ENCODE results near the gene SLC35D1.
"Not testable (repeated sequence)": the region's sequence is repeated elsewhere in the genome, so short reads cannot be mapped to it uniquely, and the experiment has no call there.

Gene SLC35D1

GRCh38 chr1:67067655-67068054 lies 13.7 kb upstream of the SLC35D1 start:
- not testable (repeated sequence) for H3K4me1 ChIP-seq (ENCODE audit: control insufficient read depth, insufficient read depth, low read length); H3K27me3 ChIP-seq (ENCODE audit: control insufficient read depth, insufficient read depth, low read length); H3K9me3 ChIP-seq (ENCODE audit: control insufficient read depth, low read length); H3K4me3 ChIP-seq (ENCODE audit: low read length); H3K36me3 ChIP-seq (ENCODE audit: control insufficient read depth, insufficient read depth, low read length); H3K9ac ChIP-seq (ENCODE audit: low read length)

- Histone ChIP-seq H3K4me3 (ENCODE audit: low read length) (no peak overlapping the region), H3K4me1 (ENCODE audit: control insufficient read depth, insufficient read depth, low read length) (peaks cover 7% of the 10 kb centered on the region), H3K27me3 (ENCODE audit: control insufficient read depth, insufficient read depth, low read length) (no peaks in the 10 kb centered on the region), H3K9ac (ENCODE audit: low read length) (no peak overlapping the region), H3K9me3 (ENCODE audit: control insufficient read depth, low read length) (no peaks in the 10 kb centered on the region), H3K36me3 (ENCODE audit: control insufficient read depth, insufficient read depth, low read length) (no peaks in the 10 kb centered on the region)
Observed at GRCh38 chr1:67062412-67062811, 8.5 kb upstream of the SLC35D1 start.

- Histone ChIP-seq H3K27me3 (ENCODE audit: control insufficient read depth, insufficient read depth, low read length) (no peaks in the 10 kb centered on the region), H3K36me3 (ENCODE audit: control insufficient read depth, insufficient read depth, low read length) (no peaks in the 10 kb centered on the region), H3K4me1 (ENCODE audit: control insufficient read depth, insufficient read depth, low read length) (peaks cover 7% of the 10 kb centered on the region)
Observed at GRCh38 chr1:67061266-67061665, 7.3 kb upstream of the SLC35D1 start.

GRCh38 chr1:67060811-67061218 lies 6.9 kb upstream of the SLC35D1 start:
- H3K27me3 ChIP-seq (ENCODE audit: control insufficient read depth, insufficient read depth, low read length): no peaks in the 10 kb centered on the region
- peaks cover 7% of the 10 kb centered on the region for H3K4me1 ChIP-seq (ENCODE audit: control insufficient read depth, insufficient read depth, low read length)
- H3K4me3 ChIP-seq (ENCODE audit: low read length): no peak overlapping the region
- H3K9me3 ChIP-seq (ENCODE audit: control insufficient read depth, low read length): no peaks in the 10 kb centered on the region
- H3K9ac ChIP-seq (ENCODE audit: low read length): no peak overlapping the region
- no peaks in the 10 kb centered on the region for H3K36me3 ChIP-seq (ENCODE audit: control insufficient read depth, insufficient read depth, low read length)

More at GRCh38 chr1:67061266-67061665, 7.3 kb upstream of the SLC35D1 start:
- no peak overlapping the region for H3K9ac ChIP-seq (ENCODE audit: low read length)
- H3K4me3 ChIP-seq (ENCODE audit: low read length): no peak overlapping the region
- no peaks in the 10 kb centered on the region for H3K9me3 ChIP-seq (ENCODE audit: control insufficient read depth, low read length)

GRCh38 chr1:67059346-67059745 lies 5.4 kb upstream of the SLC35D1 start:
- no peaks in the 10 kb centered on the region for H3K36me3 ChIP-seq (ENCODE audit: control insufficient read depth, insufficient read depth, low read length)

GRCh38 chr1:67058761-67059160 lies 4.8 kb upstream of the SLC35D1 start:
- Histone ChIP-seq H3K4me3 (ENCODE audit: low read length) (no peak overlapping the region), H3K27me3 (ENCODE audit: control insufficient read depth, insufficient read depth, low read length) (no peaks in the 10 kb centered on the region), H3K9ac (ENCODE audit: low read length) (no peak overlapping the region), H3K9me3 (ENCODE audit: control insufficient read depth, low read length) (no peaks in the 10 kb centered on the region), H3K4me1 (ENCODE audit: control insufficient read depth, insufficient read depth, low read length) (peaks cover 7% of the 10 kb centered on the region), H3K36me3 (ENCODE audit: control insufficient read depth, insufficient read depth, low read length) (no peaks in the 10 kb centered on the region)

More at GRCh38 chr1:67059346-67059745, 5.4 kb upstream of the SLC35D1 start:
- Histone ChIP-seq H3K27me3 (ENCODE audit: control insufficient read depth, insufficient read depth, low read length) (no peaks in the 10 kb centered on the region), H3K9ac (ENCODE audit: low read length) (no peak overlapping the region), H3K9me3 (ENCODE audit: control insufficient read depth, low read length) (no peaks in the 10 kb centered on the region), H3K4me3 (ENCODE audit: low read length) (no peak overlapping the region), H3K4me1 (ENCODE audit: control insufficient read depth, insufficient read depth, low read length) (peaks cover 7% of the 10 kb centered on the region)

- no peaks in the 10 kb centered on the region for H3K27me3 ChIP-seq (ENCODE audit: control insufficient read depth, insufficient read depth, low read length)
- no peak overlapping the region for H3K9ac ChIP-seq (ENCODE audit: low read length)
Observed at GRCh38 chr1:67058242-67058641, 4.3 kb upstream of the SLC35D1 start.

GRCh38 chr1:67053535-67053784 lies 488 bp downstream of the SLC35D1 start:
- Histone ChIP-seq H3K9ac (ENCODE audit: low read length) (peak overlapping the region; percentile 89), H3K4me3 (ENCODE audit: low read length) (peak overlapping the region; percentile 91), H3K4me1 (ENCODE audit: control insufficient read depth, insufficient read depth, low read length) (peaks cover 12% of the 10 kb centered on the region)

More at GRCh38 chr1:67058242-67058641, 4.3 kb upstream of the SLC35D1 start:
- Histone ChIP-seq H3K4me3 (ENCODE audit: low read length) (no peak overlapping the region), H3K9me3 (ENCODE audit: control insufficient read depth, low read length) (no peaks in the 10 kb centered on the region), H3K4me1 (ENCODE audit: control insufficient read depth, insufficient read depth, low read length) (peaks cover 7% of the 10 kb centered on the region), H3K36me3 (ENCODE audit: control insufficient read depth, insufficient read depth, low read length) (no peaks in the 10 kb centered on the region)

GRCh38 chr1:67052741-67053534 lies 1.0 kb downstream of the SLC35D1 start:
- Histone ChIP-seq H3K9ac (ENCODE audit: low read length) (peak overlapping the region; percentile 89), H3K27me3 (ENCODE audit: control insufficient read depth, insufficient read depth, low read length) (no peaks in the 10 kb centered on the region), H3K9me3 (ENCODE audit: control insufficient read depth, low read length) (no peaks in the 10 kb centered on the region), H3K4me3 (ENCODE audit: low read length) (peak overlapping the region; percentile 91), H3K36me3 (ENCODE audit: control insufficient read depth, insufficient read depth, low read length) (no peaks in the 10 kb centered on the region), H3K4me1 (ENCODE audit: control insufficient read depth, insufficient read depth, low read length) (peaks cover 9% of the 10 kb centered on the region)

More at GRCh38 chr1:67053535-67053784, 488 bp downstream of the SLC35D1 start:
- Histone ChIP-seq H3K27me3 (ENCODE audit: control insufficient read depth, insufficient read depth, low read length) (no peaks in the 10 kb centered on the region), H3K9me3 (ENCODE audit: control insufficient read depth, low read length) (no peaks in the 10 kb centered on the region), H3K36me3 (ENCODE audit: control insufficient read depth, insufficient read depth, low read length) (no peaks in the 10 kb centered on the region)

GRCh38 chr1:67051196-67051595 lies 2.8 kb downstream of the SLC35D1 start:
- peaks cover 9% of the 10 kb centered on the region for H3K4me1 ChIP-seq (ENCODE audit: control insufficient read depth, insufficient read depth, low read length)
- H3K36me3 ChIP-seq (ENCODE audit: control insufficient read depth, insufficient read depth, low read length): no peaks in the 10 kb centered on the region
- no peak overlapping the region for H3K4me3 ChIP-seq (ENCODE audit: low read length)
- no peaks in the 10 kb centered on the region for H3K27me3 ChIP-seq (ENCODE audit: control insufficient read depth, insufficient read depth, low read length)
- H3K9me3 ChIP-seq (ENCODE audit: control insufficient read depth, low read length): no peaks in the 10 kb centered on the region
- no peak overlapping the region for H3K9ac ChIP-seq (ENCODE audit: low read length)

GRCh38 chr1:67044631-67045270 lies 9.2 kb downstream of the SLC35D1 start:
- Histone ChIP-seq H3K4me3 (ENCODE audit: low read length) (no peak overlapping the region), H3K9me3 (ENCODE audit: control insufficient read depth, low read length) (no peaks in the 10 kb centered on the region), H3K36me3 (ENCODE audit: control insufficient read depth, insufficient read depth, low read length) (peaks cover 8% of the 10 kb centered on the region), H3K27me3 (ENCODE audit: control insufficient read depth, insufficient read depth, low read length) (no peaks in the 10 kb centered on the region), H3K4me1 (ENCODE audit: control insufficient read depth, insufficient read depth, low read length) (no peaks in the 10 kb centered on the region), H3K9ac (ENCODE audit: low read length) (no peak overlapping the region)

- Histone ChIP-seq H3K9me3 (ENCODE audit: control insufficient read depth, low read length) (no peaks in the 10 kb centered on the region), H3K4me3 (ENCODE audit: low read length) (no peak overlapping the region), H3K9ac (ENCODE audit: low read length) (no peak overlapping the region), H3K4me1 (ENCODE audit: control insufficient read depth, insufficient read depth, low read length) (no peaks in the 10 kb centered on the region), H3K36me3 (ENCODE audit: control insufficient read depth, insufficient read depth, low read length) (peaks cover 8% of the 10 kb centered on the region), H3K27me3 (ENCODE audit: control insufficient read depth, insufficient read depth, low read length) (no peaks in the 10 kb centered on the region)
Observed at GRCh38 chr1:67043366-67043765, 10.6 kb downstream of the SLC35D1 start.

All from mucosa of stomach (tissue), 1 donor.